A204.1 (cell line): Measurements from ENCODE around the gene TMC8.
"Not testable (repeated sequence)": the region's sequence is repeated elsewhere in the genome, so short reads cannot be mapped to it uniquely, and the experiment has no call there.

Experiments
- FAIRE-seq: peaks from 2 replicates; lab custom pipeline; 2012; peaks lifted over from hg19 to GRCh38; lab: Jason Lieb, UNC

TMC8 gene

GRCh38 chr17:78110363-78111015 is 20.1 kb upstream of the TMC8 start:
- no peak for FAIRE-seq

DNA sequence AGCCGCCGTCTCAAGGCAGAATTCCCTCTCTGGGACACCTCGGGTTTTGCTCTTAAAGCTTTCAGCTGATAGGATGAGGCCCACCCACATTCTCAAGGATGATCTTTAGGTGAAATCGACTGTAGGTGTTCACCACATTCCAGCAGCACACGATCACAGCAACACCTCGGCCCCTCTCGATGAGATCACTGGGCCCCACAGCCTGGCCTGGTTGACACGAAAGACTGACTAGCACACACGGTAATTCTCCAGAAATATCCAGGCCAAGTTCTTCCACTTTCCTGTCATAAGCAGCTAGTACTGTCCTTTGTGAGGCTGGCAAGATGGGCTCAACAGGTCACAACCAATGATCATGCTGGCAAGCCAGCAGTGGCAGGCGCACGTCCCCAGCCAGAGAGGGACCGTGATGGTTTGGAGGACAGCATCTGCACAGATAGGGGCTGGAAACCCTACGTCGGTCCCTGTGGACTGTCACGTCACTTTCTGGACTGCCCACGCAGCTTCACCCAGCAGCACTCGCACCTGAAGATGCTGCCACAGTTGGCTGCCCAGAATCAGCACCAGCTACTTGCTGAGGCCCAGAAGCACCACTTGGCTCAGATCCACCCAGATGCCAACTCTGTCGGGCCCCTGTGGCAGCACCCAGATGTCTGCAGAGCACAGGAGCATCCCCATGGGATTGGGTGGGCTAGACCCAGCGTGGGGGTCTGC is 19.4 kb upstream of the TMC8 start:
- no peak for FAIRE-seq

DNA sequence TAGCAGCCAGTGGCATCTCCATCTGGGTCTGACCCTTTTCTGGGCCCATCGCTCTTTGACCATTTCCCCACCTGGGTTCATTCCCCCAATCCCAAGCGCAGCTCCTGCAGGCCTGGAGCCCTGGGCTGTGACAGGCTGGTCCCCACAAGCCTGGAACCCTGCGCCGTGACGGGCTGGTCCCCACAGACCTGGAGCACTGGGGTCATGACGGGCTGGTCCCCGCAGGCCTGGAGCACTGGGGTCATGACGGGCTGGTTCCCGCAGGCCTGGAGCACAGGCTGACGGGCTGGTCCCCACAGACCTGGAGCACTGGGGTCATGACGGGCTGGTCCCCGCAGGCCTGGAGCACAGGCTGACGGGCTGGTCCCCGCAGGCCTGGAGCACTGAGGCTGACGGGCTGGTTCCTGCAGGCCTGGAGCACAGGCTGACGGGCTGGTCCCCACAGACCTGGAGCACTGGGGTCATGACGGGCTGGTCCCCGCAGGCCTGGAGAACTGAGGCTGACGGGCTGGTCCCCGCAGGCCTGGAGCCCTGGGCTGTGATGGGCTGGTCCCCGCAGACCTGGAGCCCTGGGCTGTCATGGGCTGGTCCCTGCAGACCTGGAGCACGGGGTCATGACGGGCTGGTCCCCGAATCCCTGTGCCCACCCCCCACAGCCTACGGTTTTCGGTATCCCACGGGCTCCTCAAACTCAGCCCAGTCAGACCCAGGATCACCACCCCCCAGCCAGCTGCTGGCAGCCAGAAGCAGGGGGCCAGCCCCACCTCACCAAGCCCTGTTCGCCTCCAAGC is 18.6 kb upstream of the TMC8 start:
- FAIRE-seq = no peak

GRCh38 chr17:78112518-78113471 is 17.8 kb upstream of the TMC8 start:
- FAIRE-seq = no peak

GRCh38 chr17:78113804-78114785 is 16.5 kb upstream of the TMC8 start:
- FAIRE-seq = no peak

- no peak for FAIRE-seq
Measured at GRCh38 chr17:78114831-78115723, 15.5 kb upstream of the TMC8 start.

- not testable (repeated sequence) for FAIRE-seq
Measured at GRCh38 chr17:78115803-78116202, 14.8 kb upstream of the TMC8 start.

GRCh38 chr17:78116411-78116810 is 14.2 kb upstream of the TMC8 start:
- no peak for FAIRE-seq

DNA sequence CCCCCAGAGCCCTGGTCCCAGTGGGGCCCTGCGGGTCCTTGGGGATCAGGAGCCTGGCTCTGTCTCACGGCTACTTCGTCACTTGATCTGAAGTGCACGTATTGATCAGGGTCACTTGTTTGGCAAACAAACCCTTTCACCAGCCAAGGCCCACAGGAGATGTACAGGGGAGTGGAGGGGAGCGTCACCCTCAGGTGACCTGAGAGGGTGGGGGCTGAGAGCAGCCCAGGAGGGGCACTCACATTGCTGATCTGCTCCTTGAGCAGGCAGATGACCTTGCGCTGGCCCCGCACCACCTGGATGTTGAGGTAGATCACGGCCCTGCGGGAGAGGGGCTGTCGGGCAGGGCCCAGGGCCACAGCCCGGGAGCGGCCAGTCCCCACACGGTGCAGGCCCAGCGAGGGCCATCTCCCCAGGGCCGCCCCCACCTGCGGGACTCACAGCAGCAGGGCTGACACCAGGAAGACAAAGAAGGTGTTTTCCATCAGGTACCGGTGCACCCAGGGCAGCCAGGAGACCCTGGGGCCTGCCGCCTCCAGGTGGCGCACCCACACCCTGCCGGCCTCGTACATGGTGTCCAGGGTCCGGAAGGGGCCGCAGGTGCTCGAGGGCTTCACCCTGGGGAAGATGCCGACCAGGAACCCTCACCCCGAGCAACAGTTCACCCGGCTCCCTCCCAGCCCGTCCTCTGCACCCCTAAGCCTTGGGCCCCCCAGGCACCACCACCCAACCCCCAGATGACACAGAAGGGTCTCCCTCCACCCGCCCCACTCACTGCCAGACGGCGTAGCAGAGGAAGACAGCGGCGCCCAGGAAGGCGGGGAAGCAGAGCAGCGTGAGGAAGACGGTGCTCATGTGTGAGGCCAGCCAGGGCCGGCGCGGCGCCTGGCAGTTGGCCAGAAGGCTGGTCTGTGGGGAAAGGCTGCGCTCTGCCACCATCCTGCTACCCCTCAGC is 13.3 kb upstream of the TMC8 start:
- no peak for FAIRE-seq

GRCh38 chr17:78118801-78119241 is 11.8 kb upstream of the TMC8 start:
- FAIRE-seq = no peak

- FAIRE-seq = no peak
Measured at GRCh38 chr17:78120537-78120936, 10.0 kb upstream of the TMC8 start.

DNA sequence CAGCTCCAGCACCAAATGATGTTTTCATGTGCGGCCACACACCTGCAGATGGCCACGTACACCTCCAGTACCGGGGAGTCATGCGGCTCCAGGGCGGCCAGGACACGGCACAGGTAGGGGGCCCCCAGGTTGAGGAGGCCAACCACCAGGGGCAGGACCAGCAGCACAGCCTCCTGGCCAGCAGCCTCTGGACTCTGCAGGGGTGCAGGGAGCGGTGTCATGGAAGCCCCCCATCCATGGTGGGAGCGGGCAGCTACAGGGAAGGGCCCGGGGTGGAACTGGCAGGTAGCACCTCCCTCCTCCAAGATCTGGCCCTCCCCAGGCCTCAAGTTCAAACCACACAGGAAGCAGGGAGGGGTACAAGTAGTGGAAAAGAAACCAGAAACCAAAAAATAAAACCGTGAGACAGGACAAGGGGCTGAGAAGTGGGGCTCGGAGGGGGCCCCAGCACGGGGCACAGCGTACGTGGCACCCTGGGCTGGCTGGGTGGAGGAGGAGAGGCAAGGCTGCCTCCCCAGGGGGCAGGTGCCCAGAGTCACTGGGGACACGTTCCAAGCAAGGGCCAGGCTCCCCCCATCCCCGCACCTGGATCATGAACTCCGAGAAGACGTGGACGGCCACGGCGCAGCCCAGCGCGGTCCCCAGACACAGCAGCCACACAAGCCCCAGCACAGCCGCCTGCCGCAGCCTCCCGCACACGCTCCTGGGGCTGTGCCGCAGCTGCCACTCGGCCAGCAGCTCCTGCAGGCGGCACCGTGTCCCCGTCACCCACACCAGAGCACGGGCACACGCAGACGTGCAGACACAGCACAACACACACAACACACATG is 9.4 kb upstream of the TMC8 start:
- FAIRE-seq = no peak

DNA sequence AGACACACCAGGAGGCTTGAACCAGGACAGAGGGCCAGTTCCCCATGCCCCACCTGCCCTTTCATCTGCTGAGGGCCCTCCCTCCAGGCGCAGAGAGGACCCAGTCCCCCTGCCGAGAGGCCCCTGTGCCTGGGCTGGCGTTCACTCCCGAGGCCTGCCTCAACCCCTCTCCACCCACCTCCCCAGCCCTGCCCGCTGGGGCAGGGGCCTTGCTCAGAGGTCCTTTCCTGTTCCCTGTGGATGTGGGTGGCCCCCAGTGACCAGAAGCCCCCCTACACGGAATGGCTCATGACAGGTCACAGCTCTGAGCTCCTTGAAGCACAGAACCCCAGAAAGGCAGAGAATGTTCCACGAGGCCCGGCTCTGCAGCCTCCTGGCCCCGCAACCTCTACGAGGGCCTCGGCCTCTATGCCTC is 8.8 kb upstream of the TMC8 start:
- FAIRE-seq = no peak

- FAIRE-seq = no peak
Measured at GRCh38 chr17:78122216-78122930, 8.2 kb upstream of the TMC8 start.

GRCh38 chr17:78122931-78123249 is 7.7 kb upstream of the TMC8 start:
- FAIRE-seq = no peak

GRCh38 chr17:78123258-78123929 is 7.2 kb upstream of the TMC8 start:
- no peak for FAIRE-seq
